ENCODE results near the gene MAGI3.

DNA sequence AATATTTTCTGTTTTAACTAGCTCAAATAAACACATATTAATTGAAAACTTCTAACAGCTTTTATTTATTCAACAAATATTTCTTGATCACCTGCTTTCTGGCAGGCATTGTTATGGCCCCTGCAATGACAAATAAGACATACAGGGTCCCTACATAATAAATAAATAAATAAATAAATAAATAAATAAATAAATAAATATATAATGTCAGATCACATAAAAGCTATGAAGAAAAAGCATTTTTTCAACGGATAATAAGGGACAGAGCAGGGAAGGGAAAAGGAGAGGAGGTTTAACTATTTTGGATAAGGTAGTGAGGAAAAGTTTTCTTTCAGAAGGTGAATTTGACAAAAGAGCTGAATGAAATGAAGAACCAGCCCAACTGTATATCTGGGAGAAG is 115.0 kb downstream of the MAGI3 start:
- TF ChIP-seq, protein P1, sequence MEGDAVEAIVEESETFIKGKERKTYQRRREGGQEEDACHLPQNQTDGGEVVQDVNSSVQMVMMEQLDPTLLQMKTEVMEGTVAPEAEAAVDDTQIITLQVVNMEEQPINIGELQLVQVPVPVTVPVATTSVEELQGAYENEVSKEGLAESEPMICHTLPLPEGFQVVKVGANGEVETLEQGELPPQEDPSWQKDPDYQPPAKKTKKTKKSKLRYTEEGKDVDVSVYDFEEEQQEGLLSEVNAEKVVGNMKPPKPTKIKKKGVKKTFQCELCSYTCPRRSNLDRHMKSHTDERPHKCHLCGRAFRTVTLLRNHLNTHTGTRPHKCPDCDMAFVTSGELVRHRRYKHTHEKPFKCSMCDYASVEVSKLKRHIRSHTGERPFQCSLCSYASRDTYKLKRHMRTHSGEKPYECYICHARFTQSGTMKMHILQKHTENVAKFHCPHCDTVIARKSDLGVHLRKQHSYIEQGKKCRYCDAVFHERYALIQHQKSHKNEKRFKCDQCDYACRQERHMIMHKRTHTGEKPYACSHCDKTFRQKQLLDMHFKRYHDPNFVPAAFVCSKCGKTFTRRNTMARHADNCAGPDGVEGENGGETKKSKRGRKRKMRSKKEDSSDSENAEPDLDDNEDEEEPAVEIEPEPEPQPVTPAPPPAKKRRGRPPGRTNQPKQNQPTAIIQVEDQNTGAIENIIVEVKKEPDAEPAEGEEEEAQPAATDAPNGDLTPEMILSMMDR (IDR thresholded peaks at IDR 0.05) = no peak
- no peak for TF ChIP-seq POLR2A (IDR thresholded peaks at IDR 0.05)
